ENCODE data around the gene C10orf71.

Gene C10orf71

DNA sequence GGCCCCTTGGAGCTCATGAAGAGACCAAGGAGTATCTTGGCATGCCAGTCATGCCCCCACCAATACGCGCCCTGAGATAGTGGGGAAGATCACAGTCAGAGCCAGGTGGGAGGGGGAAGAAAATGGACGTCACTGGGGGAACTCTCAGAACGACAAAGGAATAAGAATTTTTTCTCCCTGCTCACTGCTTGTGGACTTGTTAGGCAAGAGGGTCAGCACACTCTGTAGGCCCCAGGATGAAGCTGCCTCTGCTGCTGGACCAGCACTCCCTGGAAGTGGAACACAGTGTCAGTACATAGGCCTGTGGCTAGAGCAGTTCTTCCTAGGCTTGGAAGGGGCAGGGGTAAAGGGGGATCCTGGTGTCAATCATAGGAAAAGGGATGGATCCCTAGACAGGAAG, 50.4 kb downstream of the C10orf71 start:
- Histone ChIP-seq H3K27me3 (replicated peaks; ENCODE audit: control insufficient read depth, insufficient read depth, low read length) (peaks cover 14% of the 10 kb centered on the region), H3K4me3 (ENCODE audit: low read length) (no peak overlapping the region), H3K9ac (ENCODE audit: low read length) (no peak overlapping the region), H3K9me3 (ENCODE audit: control insufficient read depth, low read length) (peaks cover 14% of the 10 kb centered on the region), H3K36me3 (ENCODE audit: control insufficient read depth, insufficient read depth, low read length, severe bottlenecking) (no peaks in the 10 kb centered on the region), H3K4me1 (ENCODE audit: control insufficient read depth, insufficient read depth, low read length) (no peaks in the 10 kb centered on the region)
- DNase-seq (ENCODE audit: low read depth): no peak

DNA sequence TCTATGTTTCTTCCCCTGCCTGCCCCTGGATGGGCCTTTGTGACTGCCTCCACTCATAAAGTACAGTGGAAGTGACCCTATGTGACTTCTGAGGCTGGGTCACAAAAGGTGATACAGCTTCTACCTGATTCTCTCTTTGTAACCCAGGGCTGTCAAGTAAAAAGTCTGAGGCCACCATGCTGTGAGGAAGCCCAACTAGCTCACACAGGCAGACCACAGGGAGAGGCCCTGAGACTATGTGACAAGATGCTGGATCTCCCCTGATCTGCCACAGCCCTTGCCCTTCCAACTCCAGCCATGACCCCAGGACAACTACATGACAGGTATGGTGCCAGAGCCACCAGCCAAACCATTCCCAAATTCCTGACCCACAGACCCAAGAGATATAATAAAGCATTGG, 51.2 kb downstream of the C10orf71 start:
- Histone ChIP-seq H3K27me3 (replicated peaks; ENCODE audit: control insufficient read depth, insufficient read depth, low read length) (peaks cover 14% of the 10 kb centered on the region), H3K4me1 (ENCODE audit: control insufficient read depth, insufficient read depth, low read length) (no peaks in the 10 kb centered on the region), H3K9me3 (ENCODE audit: control insufficient read depth, low read length) (peaks cover 14% of the 10 kb centered on the region), H3K9ac (ENCODE audit: low read length) (no peak overlapping the region), H3K4me3 (ENCODE audit: low read length) (no peak overlapping the region), H3K36me3 (ENCODE audit: control insufficient read depth, insufficient read depth, low read length, severe bottlenecking) (no peaks in the 10 kb centered on the region)
- no peak for DNase-seq (ENCODE audit: low read depth)

DNA sequence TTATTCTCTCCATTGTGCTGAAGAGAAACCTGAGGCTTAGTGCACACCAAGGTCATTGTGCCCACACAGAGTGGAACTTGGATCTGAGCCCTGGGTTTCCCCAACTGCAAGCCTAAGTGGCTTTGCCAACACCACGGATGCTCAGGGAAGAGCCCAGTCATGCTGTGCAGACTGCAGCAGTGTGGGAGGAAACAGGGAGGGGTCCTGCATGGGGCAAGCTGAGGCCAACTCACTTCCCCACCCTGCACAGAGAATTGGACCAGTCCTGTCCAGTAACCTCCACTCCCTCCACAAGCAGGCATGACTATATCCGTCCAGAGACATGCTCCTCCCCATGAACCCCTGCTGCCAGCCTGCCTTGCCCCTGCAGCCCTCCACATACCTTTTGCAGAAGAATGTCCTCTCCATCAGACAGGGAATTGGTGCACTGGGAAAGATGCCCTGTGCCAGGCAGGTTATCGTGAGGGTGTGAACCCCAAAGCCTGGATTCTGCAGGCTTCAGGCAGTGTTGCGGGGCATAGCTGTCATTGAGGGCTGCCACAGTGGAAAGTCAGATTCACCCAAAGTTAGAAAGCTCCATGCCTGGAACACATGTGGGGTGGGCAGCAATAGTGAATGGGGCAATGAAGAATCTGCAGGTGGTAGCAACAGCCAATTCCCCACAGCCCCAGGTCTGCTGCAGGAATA, 52.0 kb downstream of the C10orf71 start:
- H3K4me3 ChIP-seq (ENCODE audit: low read length): no peak overlapping the region
- peaks cover 14% of the 10 kb centered on the region for H3K9me3 ChIP-seq (ENCODE audit: control insufficient read depth, low read length)
- peaks cover 14% of the 10 kb centered on the region for H3K27me3 ChIP-seq (replicated peaks; ENCODE audit: control insufficient read depth, insufficient read depth, low read length)
- H3K36me3 ChIP-seq (ENCODE audit: control insufficient read depth, insufficient read depth, low read length, severe bottlenecking): no peaks in the 10 kb centered on the region
- H3K4me1 ChIP-seq (ENCODE audit: control insufficient read depth, insufficient read depth, low read length): no peaks in the 10 kb centered on the region
- no peak for DNase-seq (ENCODE audit: low read depth)
- H3K9ac ChIP-seq (ENCODE audit: low read length): no peak overlapping the region

DNA sequence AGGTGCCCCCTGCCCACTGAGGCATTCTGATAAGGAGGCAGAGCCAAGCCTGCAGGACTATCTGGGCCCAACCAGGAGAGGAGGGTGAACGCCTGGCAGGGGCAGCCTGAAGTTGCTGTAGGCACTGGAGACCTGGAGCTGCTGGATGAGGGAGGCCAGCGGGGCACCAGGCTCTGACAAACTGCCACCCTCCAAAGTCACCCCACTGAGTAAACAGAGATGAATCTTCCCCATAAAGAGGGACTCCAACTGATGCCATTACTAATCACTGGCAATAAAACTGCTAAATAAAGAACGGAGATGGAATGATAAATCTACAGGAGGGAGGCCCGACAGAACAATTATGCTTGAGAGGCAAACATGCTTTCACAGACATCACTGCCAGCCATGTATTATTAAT, 52.7 kb downstream of the C10orf71 start:
- no peak overlapping the region for H3K9ac ChIP-seq (ENCODE audit: low read length)
- no peak overlapping the region for H3K4me3 ChIP-seq (ENCODE audit: low read length)
- H3K36me3 ChIP-seq (ENCODE audit: control insufficient read depth, insufficient read depth, low read length, severe bottlenecking): no peaks in the 10 kb centered on the region
- no peaks in the 10 kb centered on the region for H3K4me1 ChIP-seq (ENCODE audit: control insufficient read depth, insufficient read depth, low read length)
- peaks cover 14% of the 10 kb centered on the region for H3K27me3 ChIP-seq (replicated peaks; ENCODE audit: control insufficient read depth, insufficient read depth, low read length)
- DNase-seq (ENCODE audit: low read depth): no peak
- H3K9me3 ChIP-seq (ENCODE audit: control insufficient read depth, low read length): peaks cover 14% of the 10 kb centered on the region

- no peak for DNase-seq (ENCODE audit: low read depth)
- H3K4me3 ChIP-seq (ENCODE audit: low read length): no peak overlapping the region
- H3K4me1 ChIP-seq (ENCODE audit: control insufficient read depth, insufficient read depth, low read length): no peaks in the 10 kb centered on the region
- no peaks in the 10 kb centered on the region for H3K36me3 ChIP-seq (ENCODE audit: control insufficient read depth, insufficient read depth, low read length, severe bottlenecking)
- H3K27me3 ChIP-seq (replicated peaks; ENCODE audit: control insufficient read depth, insufficient read depth, low read length): peaks cover 14% of the 10 kb centered on the region
- H3K9ac ChIP-seq (ENCODE audit: low read length): no peak overlapping the region
- H3K9me3 ChIP-seq (ENCODE audit: control insufficient read depth, low read length): peaks cover 14% of the 10 kb centered on the region
These were observed 53.4 kb downstream of the C10orf71 start for GRCh38 chr10:49352323-49352722.

- DNase-seq (ENCODE audit: low read depth): no peak
These were observed 54.3 kb downstream of the C10orf71 start for GRCh38 chr10:49353026-49353894.

GRCh38 chr10:49353895-49354566, 55.1 kb downstream of the C10orf71 start:
- no peaks in the 10 kb centered on the region for H3K36me3 ChIP-seq (ENCODE audit: control insufficient read depth, insufficient read depth, low read length, severe bottlenecking)
- peaks cover 4% of the 10 kb centered on the region for H3K4me1 ChIP-seq (ENCODE audit: control insufficient read depth, insufficient read depth, low read length)
- peaks cover 14% of the 10 kb centered on the region for H3K27me3 ChIP-seq (replicated peaks; ENCODE audit: control insufficient read depth, insufficient read depth, low read length)
- H3K9me3 ChIP-seq (ENCODE audit: control insufficient read depth, low read length): peaks cover 16% of the 10 kb centered on the region
- H3K9ac ChIP-seq (ENCODE audit: low read length): no peak overlapping the region
- no peak overlapping the region for H3K4me3 ChIP-seq (ENCODE audit: low read length)
- DNase-seq (ENCODE audit: low read depth): no peak

More at GRCh38 chr10:49353026-49353894, 54.3 kb downstream of the C10orf71 start:
- Histone ChIP-seq H3K9ac (ENCODE audit: low read length) (no peak overlapping the region), H3K36me3 (ENCODE audit: control insufficient read depth, insufficient read depth, low read length, severe bottlenecking) (no peaks in the 10 kb centered on the region), H3K4me1 (ENCODE audit: control insufficient read depth, insufficient read depth, low read length) (peaks cover 1% of the 10 kb centered on the region), H3K9me3 (ENCODE audit: control insufficient read depth, low read length) (peaks cover 16% of the 10 kb centered on the region), H3K4me3 (ENCODE audit: low read length) (no peak overlapping the region), H3K27me3 (replicated peaks; ENCODE audit: control insufficient read depth, insufficient read depth, low read length) (peaks cover 14% of the 10 kb centered on the region)

DNA sequence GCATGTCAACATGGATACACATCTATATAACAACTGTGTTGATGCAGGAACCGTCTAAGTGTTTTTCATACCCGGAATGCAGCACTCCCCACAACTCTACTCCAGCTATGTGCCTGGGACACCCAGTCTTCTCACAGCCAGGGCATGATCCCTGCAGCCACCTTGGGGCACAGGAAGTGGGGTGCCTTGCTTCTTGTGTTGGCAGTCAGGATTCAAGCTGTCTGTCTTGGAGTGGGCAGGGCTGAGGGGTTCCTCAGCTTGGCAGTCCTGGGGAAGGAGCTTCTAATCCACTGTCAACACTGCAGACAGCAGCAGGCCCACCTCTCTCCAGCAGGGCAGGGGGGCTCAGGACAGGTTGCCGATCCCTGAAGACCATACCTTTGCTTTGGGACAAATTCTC, 55.6 kb downstream of the C10orf71 start:
- Histone ChIP-seq H3K36me3 (ENCODE audit: control insufficient read depth, insufficient read depth, low read length, severe bottlenecking) (no peaks in the 10 kb centered on the region), H3K9me3 (ENCODE audit: control insufficient read depth, low read length) (peaks cover 12% of the 10 kb centered on the region), H3K4me3 (ENCODE audit: low read length) (no peak overlapping the region), H3K9ac (ENCODE audit: low read length) (no peak overlapping the region), H3K27me3 (replicated peaks; ENCODE audit: control insufficient read depth, insufficient read depth, low read length) (peaks cover 14% of the 10 kb centered on the region), H3K4me1 (ENCODE audit: control insufficient read depth, insufficient read depth, low read length) (peaks cover 6% of the 10 kb centered on the region)
- no peak for DNase-seq (ENCODE audit: low read depth)

GRCh38 chr10:49355221-49355620, 56.3 kb downstream of the C10orf71 start:
- peaks cover 6% of the 10 kb centered on the region for H3K9me3 ChIP-seq (ENCODE audit: control insufficient read depth, low read length)
- H3K4me3 ChIP-seq (ENCODE audit: low read length): no peak overlapping the region
- H3K9ac ChIP-seq (ENCODE audit: low read length): no peak overlapping the region
- no peak for DNase-seq (ENCODE audit: low read depth)
- H3K36me3 ChIP-seq (ENCODE audit: control insufficient read depth, insufficient read depth, low read length, severe bottlenecking): no peaks in the 10 kb centered on the region
- H3K4me1 ChIP-seq (ENCODE audit: control insufficient read depth, insufficient read depth, low read length): peaks cover 12% of the 10 kb centered on the region
- peaks cover 14% of the 10 kb centered on the region for H3K27me3 ChIP-seq (replicated peaks; ENCODE audit: control insufficient read depth, insufficient read depth, low read length)

GRCh38 chr10:49356181-49356580, 57.2 kb downstream of the C10orf71 start:
- Histone ChIP-seq H3K9me3 (ENCODE audit: control insufficient read depth, low read length) (peaks cover 2% of the 10 kb centered on the region), H3K9ac (ENCODE audit: low read length) (no peak overlapping the region), H3K4me3 (ENCODE audit: low read length) (no peak overlapping the region), H3K4me1 (ENCODE audit: control insufficient read depth, insufficient read depth, low read length) (peaks cover 19% of the 10 kb centered on the region), H3K36me3 (ENCODE audit: control insufficient read depth, insufficient read depth, low read length, severe bottlenecking) (no peaks in the 10 kb centered on the region), H3K27me3 (replicated peaks; ENCODE audit: control insufficient read depth, insufficient read depth, low read length) (peaks cover 11% of the 10 kb centered on the region)
- no peak for DNase-seq (ENCODE audit: low read depth)

GRCh38 chr10:49356944-49357343, 58.0 kb downstream of the C10orf71 start:
- Histone ChIP-seq H3K9ac (ENCODE audit: low read length) (no peak overlapping the region), H3K27me3 (replicated peaks; ENCODE audit: control insufficient read depth, insufficient read depth, low read length) (peaks cover 8% of the 10 kb centered on the region), H3K4me3 (ENCODE audit: low read length) (no peak overlapping the region), H3K4me1 (ENCODE audit: control insufficient read depth, insufficient read depth, low read length) (peaks cover 19% of the 10 kb centered on the region), H3K9me3 (ENCODE audit: control insufficient read depth, low read length) (peaks cover 2% of the 10 kb centered on the region), H3K36me3 (ENCODE audit: control insufficient read depth, insufficient read depth, low read length, severe bottlenecking) (no peaks in the 10 kb centered on the region)
- no peak for DNase-seq (ENCODE audit: low read depth)

All from adipocyte (in vitro differentiated cells).